ENCODE data around the gene TRIM47. TPM values are rescaled to one million over a fixed set of nuclear protein-coding genes. Genes with fewer than 3 reads are reported as not detected.

Gene TRIM47
- total and polyA plus RNA-seq, 2 of the 13 experiments (the other 11 are each of a cell fraction or from before 2014, with no cell fraction given) = 33.5 to 82.0 TPM

- peak; percentile 49; the same call in 1 of the 2 replicates for TF ChIP-seq MNT (IDR thresholded peaks at IDR 0.05)
- TF ChIP-seq HDAC2 (CRISPR knock-in tag; IDR thresholded peaks at IDR 0.05) = peak; percentile 82
- TF ChIP-seq ZNF891 (CRISPR knock-in tag; IDR thresholded peaks at IDR 0.05) = no peak; the same call in 1 of the 2 replicates
- TF ChIP-seq CEBPB (IDR thresholded peaks at IDR 0.05; ENCODE audit: borderline replicate concordance, low read depth, low read length) = peak; percentile 82
- peak; percentile 73; the same call in 1 of the 2 replicates for TF ChIP-seq FOXA1 (IDR thresholded peaks at IDR 0.05)
- TF ChIP-seq FOXA1 (CRISPR knock-in tag; IDR thresholded peaks at IDR 0.05) = peak; percentile 95
- TF ChIP-seq KDM5A (IDR thresholded peaks at IDR 0.05; ENCODE audit: borderline replicate concordance, low read length) = no peak; the same call in 1 of the 2 replicates
- TF ChIP-seq KAT8 (CRISPR knock-in tag; IDR thresholded peaks at IDR 0.05) = peak; percentile 85
- TF ChIP-seq SP140L (CRISPR knock-in tag; IDR thresholded peaks at IDR 0.05; ENCODE audit: borderline replicate concordance) = peak; percentile 48; the same call in 1 of the 2 replicates
- no peak for TF ChIP-seq ZSCAN5A (CRISPR knock-in tag; IDR thresholded peaks at IDR 0.05; ENCODE audit: borderline replicate concordance)
- TF ChIP-seq ZNF142 (CRISPR knock-in tag; IDR thresholded peaks at IDR 0.05) = peak; percentile 43; the same call in 1 of the 2 replicates
- no peak for TF ChIP-seq KAT2B (IDR thresholded peaks at IDR 0.05; ENCODE audit: borderline replicate concordance, low read depth, low read length)
- no peak for TF ChIP-seq GPN1 (CRISPR knock-in tag; IDR thresholded peaks at IDR 0.05; ENCODE audit: borderline replicate concordance)
- TF ChIP-seq KLF16 (CRISPR knock-in tag; IDR thresholded peaks at IDR 0.05) = peak in 1 of 2 experiments; percentile 88; a peak in 2 of 4 replicates
- 0 out of 2 replicates have a peak, but pooled peaks have one; percentile 35 for TF ChIP-seq NFYC (CRISPR knock-in tag; IDR thresholded peaks at IDR 0.05)
- no peak for TF ChIP-seq ASH2L (IDR thresholded peaks at IDR 0.05; ENCODE audit: insufficient read length, low read depth, low read length)
- TF ChIP-seq NFE2L2 (IDR thresholded peaks at IDR 0.05; ENCODE audit: low read length) = no peak
- 0 out of 2 replicates have a peak, but pooled peaks have one; percentile 49 for TF ChIP-seq EED (CRISPR knock-in tag; IDR thresholded peaks at IDR 0.05)
- TF ChIP-seq FOXA3 (CRISPR knock-in tag; IDR thresholded peaks at IDR 0.05) = peak; percentile 97
Observed at GRCh38 chr17:75869282-75870141, 8.9 kb downstream of the TRIM47 start (continued).

All from HepG2 (cell line).